ENCODE data around the gene AKAP8. TPM values are rescaled to one million over a fixed set of nuclear protein-coding genes. Genes with fewer than 3 reads are reported as not detected.

Gene AKAP8
- total and polyA plus RNA-seq, 2 of the 4 experiments (the other 2 are of a cell fraction), result 12.2 to 13.4 TPM

DNA sequence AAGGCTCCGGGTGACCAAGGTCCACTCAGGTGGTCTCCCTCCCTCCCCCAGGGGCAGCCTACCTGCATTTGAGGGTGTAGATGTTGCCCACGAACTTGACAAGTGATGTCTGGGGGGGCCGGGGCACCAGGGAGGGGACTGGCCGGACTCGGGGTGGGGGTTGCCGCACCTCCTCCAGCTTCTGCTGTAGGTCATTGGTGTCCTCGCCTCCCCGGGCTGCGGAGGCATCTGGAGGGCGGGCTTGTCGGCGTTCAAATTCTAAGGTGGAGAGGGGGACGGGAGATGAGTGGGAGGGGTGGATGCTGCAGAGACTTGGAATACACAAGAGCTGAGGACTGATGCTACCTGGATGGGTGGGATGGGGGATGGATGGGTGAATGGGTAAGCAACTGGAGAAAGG is 44.5 kb upstream of the AKAP8 start:
- H3K27ac ChIP-seq (ENCODE audit: insufficient read depth, low read length), result no peak overlapping the region
- ATAC-seq (ENCODE audit: low read depth) (no peak), DNase-seq (no peak)
- TF ChIP-seq RCOR1 (IDR thresholded peaks at IDR 0.05; ENCODE audit: insufficient replicate concordance, low read length), result no peak
- no peak for TF ChIP-seq MAFK (IDR thresholded peaks at IDR 0.05; ENCODE audit: low read depth, low read length)
- TF ChIP-seq, protein P1, sequence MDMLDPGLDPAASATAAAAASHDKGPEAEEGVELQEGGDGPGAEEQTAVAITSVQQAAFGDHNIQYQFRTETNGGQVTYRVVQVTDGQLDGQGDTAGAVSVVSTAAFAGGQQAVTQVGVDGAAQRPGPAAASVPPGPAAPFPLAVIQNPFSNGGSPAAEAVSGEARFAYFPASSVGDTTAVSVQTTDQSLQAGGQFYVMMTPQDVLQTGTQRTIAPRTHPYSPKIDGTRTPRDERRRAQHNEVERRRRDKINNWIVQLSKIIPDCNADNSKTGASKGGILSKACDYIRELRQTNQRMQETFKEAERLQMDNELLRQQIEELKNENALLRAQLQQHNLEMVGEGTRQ (IDR thresholded peaks at IDR 0.05; ENCODE audit: low read depth, low read length), result no peak
- TF ChIP-seq MXI1 (IDR thresholded peaks at IDR 0.05; ENCODE audit: borderline replicate concordance, low read depth, low read length), result no peak
- no peak for TF ChIP-seq FOS (IDR thresholded peaks at IDR 0.05; ENCODE audit: low read depth, low read length)
- no peak for TF ChIP-seq RAD21 (IDR thresholded peaks at IDR 0.05; ENCODE audit: low read length)
- no peak for TF ChIP-seq SMC3 (IDR thresholded peaks at IDR 0.05; ENCODE audit: low read depth, low read length)
- no peak for TF ChIP-seq NFE2L2 (IDR thresholded peaks at IDR 0.05; ENCODE audit: low read depth, low read length)
- TF ChIP-seq CHD1 (IDR thresholded peaks at IDR 0.05; ENCODE audit: low read depth, low read length), result no peak
- TF ChIP-seq MAZ (IDR thresholded peaks at IDR 0.05; ENCODE audit: borderline replicate concordance, low read depth, low read length), result no peak
- no peak for TF ChIP-seq BHLHE40 (IDR thresholded peaks at IDR 0.05; ENCODE audit: low read depth, low read length)
- TF ChIP-seq, protein P2, sequence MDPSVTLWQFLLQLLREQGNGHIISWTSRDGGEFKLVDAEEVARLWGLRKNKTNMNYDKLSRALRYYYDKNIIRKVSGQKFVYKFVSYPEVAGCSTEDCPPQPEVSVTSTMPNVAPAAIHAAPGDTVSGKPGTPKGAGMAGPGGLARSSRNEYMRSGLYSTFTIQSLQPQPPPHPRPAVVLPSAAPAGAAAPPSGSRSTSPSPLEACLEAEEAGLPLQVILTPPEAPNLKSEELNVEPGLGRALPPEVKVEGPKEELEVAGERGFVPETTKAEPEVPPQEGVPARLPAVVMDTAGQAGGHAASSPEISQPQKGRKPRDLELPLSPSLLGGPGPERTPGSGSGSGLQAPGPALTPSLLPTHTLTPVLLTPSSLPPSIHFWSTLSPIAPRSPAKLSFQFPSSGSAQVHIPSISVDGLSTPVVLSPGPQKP (IDR thresholded peaks at IDR 0.05; ENCODE audit: borderline replicate concordance, low read depth, low read length), result no peak
- TF ChIP-seq POLR2A (IDR thresholded peaks at IDR 0.05; ENCODE audit: low read depth, low read length), result no peak
- TF ChIP-seq, protein P3, sequence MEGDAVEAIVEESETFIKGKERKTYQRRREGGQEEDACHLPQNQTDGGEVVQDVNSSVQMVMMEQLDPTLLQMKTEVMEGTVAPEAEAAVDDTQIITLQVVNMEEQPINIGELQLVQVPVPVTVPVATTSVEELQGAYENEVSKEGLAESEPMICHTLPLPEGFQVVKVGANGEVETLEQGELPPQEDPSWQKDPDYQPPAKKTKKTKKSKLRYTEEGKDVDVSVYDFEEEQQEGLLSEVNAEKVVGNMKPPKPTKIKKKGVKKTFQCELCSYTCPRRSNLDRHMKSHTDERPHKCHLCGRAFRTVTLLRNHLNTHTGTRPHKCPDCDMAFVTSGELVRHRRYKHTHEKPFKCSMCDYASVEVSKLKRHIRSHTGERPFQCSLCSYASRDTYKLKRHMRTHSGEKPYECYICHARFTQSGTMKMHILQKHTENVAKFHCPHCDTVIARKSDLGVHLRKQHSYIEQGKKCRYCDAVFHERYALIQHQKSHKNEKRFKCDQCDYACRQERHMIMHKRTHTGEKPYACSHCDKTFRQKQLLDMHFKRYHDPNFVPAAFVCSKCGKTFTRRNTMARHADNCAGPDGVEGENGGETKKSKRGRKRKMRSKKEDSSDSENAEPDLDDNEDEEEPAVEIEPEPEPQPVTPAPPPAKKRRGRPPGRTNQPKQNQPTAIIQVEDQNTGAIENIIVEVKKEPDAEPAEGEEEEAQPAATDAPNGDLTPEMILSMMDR (conservative IDR thresholded peaks at IDR 0.05; ENCODE audit: low read depth, low read length), result no peak
- TF ChIP-seq CEBPB (IDR thresholded peaks at IDR 0.05; ENCODE audit: low read depth, low read length), result no peak
- no peak for TF ChIP-seq RFX5 (IDR thresholded peaks at IDR 0.05; ENCODE audit: low read depth, low read length)
- in situ Hi-C loops (cut with MboI; ENCODE audit: low sequenced_read_pairs), result loop anchor here (25.0 kb wide), 1 partner anchor 763 kb away; the partner anchor contains the start of genes AP1M1 and FAM32A
- no peak overlapping the region for H3K23ac ChIP-seq (ENCODE audit: low read depth, low read length)
- H2AK5ac ChIP-seq (ENCODE audit: low read depth, low read length), result no peak overlapping the region
- H4K91ac ChIP-seq (ENCODE audit: insufficient read depth, low read depth, low read length), result no peak overlapping the region
- WGBS, 2 experiments (ENCODE audit: extremely low coverage in 2 of 2, insufficient read length in 1 of 2), result 100% methylated on average over 8 of the region's 13 CpGs; no CpG with 5 or more reads in 1 of the 2 experiments
- no peak overlapping the region for H3K9ac ChIP-seq (ENCODE audit: low read depth, low read length)
- H3K79me1 ChIP-seq (ENCODE audit: low read depth in 1 of 2, low read length in 2 of 2), result peaks cover 8 to 40% of the 10 kb centered on the region in 2 experiments
- H2BK20ac ChIP-seq (ENCODE audit: low read depth, low read length), result no peak overlapping the region
- BruUV-seq (replicated peaks), result no TSS peak
- H3K18ac ChIP-seq (ENCODE audit: low read depth, low read length), result no peak overlapping the region
- no peak overlapping the region for H3K14ac ChIP-seq (replicated peaks; ENCODE audit: low read depth, low read length)
- POLR2A ChIA-PET (ENCODE audit: unreplicated experiment), result no interaction called here
- no peak overlapping the region for H2AFZ ChIP-seq (replicated peaks; ENCODE audit: low read length, poor library complexity)
- H3K9me3 ChIP-seq (ENCODE audit: control insufficient read depth, insufficient read depth, low read length), result peaks cover 5% of the 10 kb centered on the region; the same call in 1 of the 2 replicates
- intact Hi-C loops (cut with micrococcal nuclease), result no loop called here
- H2AK9ac ChIP-seq (replicated peaks; ENCODE audit: low read depth, low read length, poor library complexity), result no peak overlapping the region
- no peak overlapping the region for H3K4me2 ChIP-seq (ENCODE audit: low read depth, low read length)
- H3K27me3 ChIP-seq (ENCODE audit: control insufficient read depth, insufficient read depth, low read length), result no peaks in the 10 kb centered on the region
- H4K5ac ChIP-seq (ENCODE audit: low read depth, low read length), result no peak overlapping the region
- H2BK120ac ChIP-seq (ENCODE audit: low read depth, low read length), result no peak overlapping the region
- H4K20me1 ChIP-seq (ENCODE audit: insufficient read depth, low read length), result peaks cover 38% of the 10 kb centered on the region
- peaks cover 61% of the 10 kb centered on the region for H3K36me3 ChIP-seq (ENCODE audit: control insufficient read depth, insufficient read depth, low read length)
- CTCF ChIA-PET, result no interaction called here
- 0 out of 2 replicates have a peak, but pooled peaks cover 3% of the 10 kb centered on the region for H3K9me1 ChIP-seq (ENCODE audit: insufficient read depth, low read length)
- dilution Hi-C loops (cut with HindIII; ENCODE audit: low sequenced_read_pairs, unreplicated experiment), result no loop called here
- peaks cover 8% of the 10 kb centered on the region for H3K4me1 ChIP-seq (ENCODE audit: control insufficient read depth, insufficient read depth, low read length)
- no peak overlapping the region for H4K8ac ChIP-seq (ENCODE audit: low read depth in 2 of 2, low read length in 2 of 2)
- H3K4me3 ChIP-seq (ENCODE audit: insufficient read depth, low read depth, low read length), result no peak overlapping the region
- no peak overlapping the region for H2BK5ac ChIP-seq (ENCODE audit: low read depth, low read length, poor library complexity, severe bottlenecking)
- no peak overlapping the region for H2BK15ac ChIP-seq (ENCODE audit: low read depth, low read length)
- no peak overlapping the region for H3K4ac ChIP-seq (ENCODE audit: low read depth, low read length)
- no peak overlapping the region for H3K56ac ChIP-seq (ENCODE audit: extremely low read depth, insufficient read depth, low read length)

Measured in IMR-90 (cell line).